Natural killer cell (primary cell): ENCODE measurements around the gene HS3ST3A1. TPM values are rescaled to one million over a fixed set of nuclear protein-coding genes. Genes with fewer than 3 reads are reported as not detected.

Source experiments
- ATAC-seq, 3 donors: fragments of 150-1000 bp in 2 of 3; fragments of 200-7000 bp in 1 of 3; cut with Tn5 transposase; 1 replicate in 1 of 3; 2 replicates in 2 of 3; pipeline ENCODE4 v1.10.0; 2021; ENCODE audit warnings: mild to moderate bottlenecking in 2 of 3, moderate library complexity in 2 of 3
- DNase-seq, 2 donors: peaks; one replicate each; pipeline versions ENCODE4 v3.0.0 to v3.0.0-alpha.2; 2013 to 2021; ENCODE audit warnings: mixed read lengths in 1 of 2
- H3K27ac ChIP-seq: one replicate; pipeline ENCODE4 v1.5.1; 2013; ENCODE audit warnings: mild to moderate bottlenecking, low read length
- H3K27me3 ChIP-seq: one replicate; pipeline ENCODE4 v1.6.1; 2013; ENCODE audit warnings: low read length; ENCODE audit not compliant: control insufficient read depth, insufficient read depth
- H3K36me3 ChIP-seq: one replicate; pipeline ENCODE4 v1.6.1; 2013; ENCODE audit warnings: low read length; ENCODE audit not compliant: control insufficient read depth, insufficient read depth
- H3K4me1 ChIP-seq: one replicate; pipeline ENCODE4 v1.6.1; 2013; ENCODE audit warnings: low read length; ENCODE audit not compliant: control insufficient read depth, insufficient read depth
- H3K4me3 ChIP-seq: one replicate; pipeline ENCODE4 v1.5.1; 2013; ENCODE audit warnings: low read length
- H3K9me3 ChIP-seq: one replicate; pipeline ENCODE4 v1.6.1; 2013; ENCODE audit warnings: low read length; ENCODE audit not compliant: control insufficient read depth, insufficient read depth
- H3K27ac Mint-ChIP-seq, 2 donors: one replicate each; pipeline ENCODE4 v1.8.0; 2022; ENCODE audit warnings: mild to moderate bottlenecking in 2 of 2, mixed read lengths in 2 of 2, moderate library complexity in 1 of 2
- H3K27me3 Mint-ChIP-seq, 2 donors: one replicate each; pipeline ENCODE4 v1.8.0; 2022; ENCODE audit warnings: low read depth in 2 of 2, mixed read lengths in 2 of 2
- H3K36me3 Mint-ChIP-seq: one replicate; pipeline ENCODE4 v1.8.0; 2022; ENCODE audit warnings: mixed read lengths
- H3K4me1 Mint-ChIP-seq, 2 donors: one replicate each; pipeline ENCODE4 v1.8.0; 2022; ENCODE audit warnings: mixed read lengths in 2 of 2
- H3K4me3 Mint-ChIP-seq: one replicate; pipeline ENCODE4 v1.8.0; 2022; ENCODE audit warnings: mild to moderate bottlenecking, moderate library complexity, mixed read lengths
- H3K9me3 Mint-ChIP-seq, 2 donors: one replicate each; pipeline ENCODE4 v1.8.0; 2022; ENCODE audit warnings: mixed read lengths in 2 of 2
- WGBS: methylation state at CpG from one replicate; pipeline ENCODE4 v1.1.7; 2013; ENCODE audit warnings: missing lambda C conversion rate; ENCODE audit not compliant: insufficient coverage; 5-methylcytosine and 5-hydroxymethylcytosine counted together
- intact Hi-C: fragments of 100-400 bp; cut with micrococcal nuclease; formaldehyde crosslinking; loops from one replicate; pipeline ENCODE4 v1.14.2; 2022
- total RNA-seq, 4 donors: library from RNA; stranded (reverse); fragments of 120-200 nt in 1 of 4; gene quantifications; one replicate each; pipeline versions ENCODE4 v1.2.3 to v1.2.4, GENCODE V29; 2013 to 2022
- TF ChIP-seq, protein P1 (sequence below): fragments of 200-600 bp; IDR thresholded peaks from one replicate; pipeline ENCODE4 v1.8.0; 2022; ENCODE audit warnings: antibody characterized with exemption

The HS3ST3A1 gene
- total RNA-seq, 3 donors from 2014 or later (not counting 1 experiment from before 2014, with no cell fraction given) = 1.6 to 2.5 TPM; not detected in 1

DNA sequence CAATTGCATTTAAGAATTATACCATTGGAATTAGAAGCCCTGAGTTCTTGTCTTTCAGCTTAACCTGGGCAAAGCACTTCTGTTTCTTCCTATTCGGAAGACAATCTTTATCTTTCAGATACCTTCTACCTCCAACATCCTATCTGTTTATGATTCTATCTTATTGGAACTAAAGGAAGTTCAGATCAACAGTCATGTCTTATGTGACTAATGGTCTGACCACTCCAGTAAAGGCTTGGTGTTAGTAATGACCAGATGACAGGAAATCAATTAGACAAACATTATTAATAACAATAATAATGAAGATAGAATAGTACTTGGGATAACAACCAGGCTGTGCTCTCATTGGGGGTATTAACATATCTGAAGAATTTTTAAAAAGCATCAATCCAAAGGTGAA lies 11.3 kb downstream of the HS3ST3A1 start:
- ATAC-seq = no peak
- Mint-ChIP-seq H3K36me3 (no peaks in the 10 kb centered on the region), H3K9me3 (no peaks in the 10 kb centered on the region), H3K4me1 (peaks cover 5 to 6% of the 10 kb centered on the region in 2 donors), H3K27me3 (peaks cover 16 to 18% of the 10 kb centered on the region in 2 donors), H3K27ac (no peak overlapping the region), H3K4me3 (no peak overlapping the region)
- TF ChIP-seq, protein P1, sequence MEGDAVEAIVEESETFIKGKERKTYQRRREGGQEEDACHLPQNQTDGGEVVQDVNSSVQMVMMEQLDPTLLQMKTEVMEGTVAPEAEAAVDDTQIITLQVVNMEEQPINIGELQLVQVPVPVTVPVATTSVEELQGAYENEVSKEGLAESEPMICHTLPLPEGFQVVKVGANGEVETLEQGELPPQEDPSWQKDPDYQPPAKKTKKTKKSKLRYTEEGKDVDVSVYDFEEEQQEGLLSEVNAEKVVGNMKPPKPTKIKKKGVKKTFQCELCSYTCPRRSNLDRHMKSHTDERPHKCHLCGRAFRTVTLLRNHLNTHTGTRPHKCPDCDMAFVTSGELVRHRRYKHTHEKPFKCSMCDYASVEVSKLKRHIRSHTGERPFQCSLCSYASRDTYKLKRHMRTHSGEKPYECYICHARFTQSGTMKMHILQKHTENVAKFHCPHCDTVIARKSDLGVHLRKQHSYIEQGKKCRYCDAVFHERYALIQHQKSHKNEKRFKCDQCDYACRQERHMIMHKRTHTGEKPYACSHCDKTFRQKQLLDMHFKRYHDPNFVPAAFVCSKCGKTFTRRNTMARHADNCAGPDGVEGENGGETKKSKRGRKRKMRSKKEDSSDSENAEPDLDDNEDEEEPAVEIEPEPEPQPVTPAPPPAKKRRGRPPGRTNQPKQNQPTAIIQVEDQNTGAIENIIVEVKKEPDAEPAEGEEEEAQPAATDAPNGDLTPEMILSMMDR = no peak
- no peaks in the 10 kb centered on the region for H3K27me3 ChIP-seq
- intact Hi-C loops = no loop called here
- H3K36me3 ChIP-seq = no peaks in the 10 kb centered on the region
- H3K9me3 ChIP-seq = no peaks in the 10 kb centered on the region
- H3K4me1 ChIP-seq = no peaks in the 10 kb centered on the region
- 80% methylated on average over 1 of the region's 1 CpG for WGBS
- DNase-seq = no peak
- H3K4me3 ChIP-seq = no peak overlapping the region
- no peak overlapping the region for H3K27ac ChIP-seq

DNA sequence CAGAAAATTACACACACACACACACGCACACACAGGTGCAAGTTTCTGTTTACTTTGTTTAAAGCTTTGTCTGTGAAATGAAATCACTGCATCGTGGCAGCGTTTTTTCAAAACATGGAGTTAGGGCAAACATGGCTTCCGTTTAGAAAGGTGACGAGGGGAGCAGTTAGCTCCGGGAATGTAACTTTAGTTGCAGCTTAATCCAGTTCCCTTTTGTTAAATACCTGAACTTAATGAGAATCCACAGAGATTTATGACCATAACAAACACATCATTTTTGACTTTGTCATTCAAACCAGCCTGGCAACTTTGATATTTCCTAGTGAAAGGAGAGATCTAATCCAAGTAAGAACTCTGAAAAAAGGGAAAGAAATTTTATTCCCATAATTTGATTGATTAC lies 12.1 kb downstream of the HS3ST3A1 start:
- no peak overlapping the region for H3K27ac ChIP-seq
- no peaks in the 10 kb centered on the region for H3K36me3 ChIP-seq
- Mint-ChIP-seq H3K4me1 (peaks cover under 1 to 1% of the 10 kb centered on the region in 2 donors), H3K9me3 (no peaks in the 10 kb centered on the region), H3K36me3 (no peaks in the 10 kb centered on the region), H3K4me3 (no peak overlapping the region), H3K27ac (no peak overlapping the region), H3K27me3 (peaks cover 11 to 12% of the 10 kb centered on the region in 2 donors)
- no peak for ATAC-seq
- intact Hi-C loops = no loop called here
- no peaks in the 10 kb centered on the region for H3K4me1 ChIP-seq
- no peaks in the 10 kb centered on the region for H3K27me3 ChIP-seq
- no peak for DNase-seq
- no peaks in the 10 kb centered on the region for H3K9me3 ChIP-seq
- 41% methylated on average over 6 of the region's 6 CpGs for WGBS
- TF ChIP-seq, protein P1 = no peak
- no peak overlapping the region for H3K4me3 ChIP-seq

DNA sequence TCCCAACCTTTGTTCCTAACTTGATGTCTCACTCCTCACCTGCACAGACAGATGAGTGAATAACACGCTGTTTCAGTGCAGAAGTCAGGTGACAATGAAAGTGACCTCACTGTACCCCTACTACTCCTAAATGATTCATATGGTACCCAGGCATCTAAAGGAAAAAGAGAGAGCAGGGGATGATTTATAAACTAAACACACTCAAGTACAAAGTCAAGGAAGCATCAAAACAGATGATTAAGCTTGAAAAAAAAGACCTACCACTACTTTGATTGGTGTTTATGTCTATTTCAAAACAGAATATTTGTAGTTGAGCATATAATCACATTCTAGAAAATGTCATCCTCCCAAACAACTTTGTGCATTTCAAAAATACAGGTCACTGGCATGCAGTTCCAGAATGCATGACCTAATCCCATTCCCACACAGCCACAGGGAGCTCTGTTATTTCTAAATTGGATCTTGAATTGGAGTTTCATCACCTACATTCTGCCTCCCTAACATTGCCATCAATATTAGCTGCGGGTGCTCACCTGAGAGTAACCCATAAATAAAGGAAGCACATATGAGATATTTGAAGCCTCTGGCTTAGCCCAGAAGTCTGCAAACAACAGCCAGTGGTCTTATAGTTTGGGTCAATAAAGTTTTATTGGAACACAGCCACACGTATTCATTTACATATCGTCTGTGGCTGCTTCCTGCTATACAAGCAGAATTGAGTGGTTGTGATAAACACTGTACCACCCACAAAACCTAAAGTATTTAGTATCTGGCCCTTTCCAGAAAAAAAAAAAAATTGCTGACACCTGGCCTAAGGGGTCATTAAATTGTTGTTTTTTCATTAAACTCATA lies 14.0 kb downstream of the HS3ST3A1 start:
- Histone ChIP-seq H3K4me1 (no peaks in the 10 kb centered on the region), H3K4me3 (no peak overlapping the region), H3K9me3 (no peaks in the 10 kb centered on the region), H3K27ac (no peak overlapping the region), H3K36me3 (no peaks in the 10 kb centered on the region), H3K27me3 (no peaks in the 10 kb centered on the region)
- 88% methylated on average over 4 of the region's 4 CpGs for whole genome bisulfite sequencing
- DNase-seq = no peak
- Mint-ChIP-seq H3K27me3 (peaks cover 13 to 23% of the 10 kb centered on the region in 2 donors), H3K36me3 (no peaks in the 10 kb centered on the region), H3K4me1 (no peaks in the 10 kb centered on the region), H3K9me3 (no peaks in the 10 kb centered on the region), H3K27ac (no peak overlapping the region), H3K4me3 (no peak overlapping the region)
- intact Hi-C loops = no loop called here
- TF ChIP-seq, protein P1 = no peak
- ATAC-seq = no peak
